H1 (cell line): Measurements from ENCODE around the gene MYNN.
A peak's percentile ranks its signal among the peaks of the same experiment; 100 is the strongest.

Experiments
- CHD2 ChIP-seq: IDR thresholded peaks from 2 replicates; pipeline ENCODE4 v1.6.1; 2012; ENCODE audit warnings: low read length, improper control_type of control experiment
- CHD7 ChIP-seq: fragments of 300-600 bp; sonication (generic); IDR thresholded peaks from 2 replicates; pipeline ENCODE4 v1.7.1; 2012; ENCODE audit warnings: low read length, moderate library complexity, mild to moderate bottlenecking, inconsistent platforms; ENCODE audit not compliant: insufficient replicate concordance
- EP300 ChIP-seq, 2 experiments: IDR thresholded peaks; 1 replicate in 1 of 2; 2 replicates in 1 of 2; pipeline ENCODE4 v1.6.1; 2011 to 2012; ENCODE audit warnings: low read depth in 2 of 2, low read length in 2 of 2, mild to moderate bottlenecking in 2 of 2, borderline replicate concordance in 1 of 2, inconsistent platforms in 1 of 2, moderate library complexity in 1 of 2
- TAF1 ChIP-seq: IDR thresholded peaks from 2 replicates; pipeline ENCODE4 v1.6.1; 2011; ENCODE audit warnings: mild to moderate bottlenecking, low read depth, low read length
- TF ChIP-seq, protein P1 (sequence below), 3 experiments: IDR thresholded peaks; 1 replicate in 2 of 3; 2 replicates in 1 of 3; pipeline versions ENCODE4 v1.5.1 to v1.6.1; 2011; ENCODE audit warnings: low read length in 3 of 3, mild to moderate bottlenecking in 3 of 3, inconsistent platforms in 2 of 3, low read depth in 1 of 3, moderate library complexity in 1 of 3; ENCODE audit not compliant: insufficient read depth in 1 of 3; ENCODE audit errors: control extremely low read depth in 1 of 3

DNA sequence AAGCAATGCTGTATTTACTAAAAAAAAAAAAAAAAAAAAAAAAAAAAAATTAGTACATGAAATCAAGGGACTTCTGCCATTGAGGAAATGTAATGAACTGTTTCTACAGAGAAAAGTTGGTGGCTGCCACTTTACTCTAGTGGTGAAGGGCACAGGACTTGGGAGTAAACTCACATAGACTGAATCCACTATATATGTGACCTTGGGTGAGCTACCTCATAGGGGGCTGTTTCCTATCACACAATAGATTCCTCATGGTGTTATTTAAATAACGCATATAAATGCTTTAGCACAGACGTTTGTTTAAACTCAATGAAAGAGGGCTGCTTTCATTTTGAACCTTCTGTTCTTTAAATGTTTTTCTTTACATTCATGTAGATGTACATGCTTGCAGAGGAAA is 34.1 kb upstream of the MYNN start:
- TF ChIP-seq CHD7 (peak; percentile 50), EP300 (IDR thresholded peaks at IDR 0.05; ENCODE audit: borderline replicate concordance in 1 of 2, low read depth in 2 of 2, low read length in 2 of 2) (no peak), CHD2 (no peak), TAF1 (no peak)
- TF ChIP-seq, protein P1, sequence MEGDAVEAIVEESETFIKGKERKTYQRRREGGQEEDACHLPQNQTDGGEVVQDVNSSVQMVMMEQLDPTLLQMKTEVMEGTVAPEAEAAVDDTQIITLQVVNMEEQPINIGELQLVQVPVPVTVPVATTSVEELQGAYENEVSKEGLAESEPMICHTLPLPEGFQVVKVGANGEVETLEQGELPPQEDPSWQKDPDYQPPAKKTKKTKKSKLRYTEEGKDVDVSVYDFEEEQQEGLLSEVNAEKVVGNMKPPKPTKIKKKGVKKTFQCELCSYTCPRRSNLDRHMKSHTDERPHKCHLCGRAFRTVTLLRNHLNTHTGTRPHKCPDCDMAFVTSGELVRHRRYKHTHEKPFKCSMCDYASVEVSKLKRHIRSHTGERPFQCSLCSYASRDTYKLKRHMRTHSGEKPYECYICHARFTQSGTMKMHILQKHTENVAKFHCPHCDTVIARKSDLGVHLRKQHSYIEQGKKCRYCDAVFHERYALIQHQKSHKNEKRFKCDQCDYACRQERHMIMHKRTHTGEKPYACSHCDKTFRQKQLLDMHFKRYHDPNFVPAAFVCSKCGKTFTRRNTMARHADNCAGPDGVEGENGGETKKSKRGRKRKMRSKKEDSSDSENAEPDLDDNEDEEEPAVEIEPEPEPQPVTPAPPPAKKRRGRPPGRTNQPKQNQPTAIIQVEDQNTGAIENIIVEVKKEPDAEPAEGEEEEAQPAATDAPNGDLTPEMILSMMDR (IDR thresholded peaks at IDR 0.05; ENCODE audit: control extremely low read depth in 1 of 3, insufficient read depth in 1 of 3, low read depth in 1 of 3, low read length in 3 of 3), result no peak
